ENCODE results near the gene EFHD1.

EFHD1 gene

DNA sequence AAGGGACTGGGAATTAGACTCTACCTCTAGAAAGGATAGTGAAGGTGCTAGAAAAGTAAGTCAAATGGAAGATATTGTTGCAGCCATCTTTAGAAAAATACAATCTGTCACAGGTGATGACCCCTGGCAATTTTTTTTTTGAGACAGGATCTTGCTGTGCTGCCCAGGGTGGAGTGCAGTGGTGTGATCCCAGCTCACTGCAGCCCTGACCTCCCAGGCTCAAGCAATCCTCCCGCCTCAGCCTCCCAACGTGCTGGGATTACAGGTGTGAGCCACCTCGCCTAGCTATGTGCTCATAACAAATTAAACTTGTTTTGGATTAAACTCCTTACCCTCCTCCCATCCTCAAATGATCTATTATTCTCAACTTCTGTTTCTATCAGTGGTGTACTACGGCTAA is 59.9 kb downstream of the EFHD1 start:
- ChIA-PET CTCF (interaction anchor here (0.7 kb wide), 1 partner anchor 9 kb away, joined by 5 read pairs; no protein-coding TSS in a partner anchor), POLR2A (no interaction called here)
- no peak for TF ChIP-seq FOXA1 (IDR thresholded peaks at IDR 0.05)
- DNase-seq (ENCODE audit: extremely low spot score): no peak

GRCh38 chr2:232696609-232697058 is 63.2 kb downstream of the EFHD1 start:
- ChIA-PET CTCF (no interaction called here), POLR2A (interaction anchor here (0.8 to 1.9 kb wide), 5 partner anchors 9 to 64 kb away, joined by 3 to 10 read pairs (median 4); partner anchors contain the start of gene EFHD1)
- no peak for DNase-seq (ENCODE audit: extremely low spot score)
- TF ChIP-seq FOXA1 (IDR thresholded peaks at IDR 0.05) (no peak), FOXM1 (IDR thresholded peaks at IDR 0.05; ENCODE audit: borderline replicate concordance) (no peak), BHLHE40 (IDR thresholded peaks at IDR 0.05; ENCODE audit: borderline replicate concordance) (no peak)

DNA sequence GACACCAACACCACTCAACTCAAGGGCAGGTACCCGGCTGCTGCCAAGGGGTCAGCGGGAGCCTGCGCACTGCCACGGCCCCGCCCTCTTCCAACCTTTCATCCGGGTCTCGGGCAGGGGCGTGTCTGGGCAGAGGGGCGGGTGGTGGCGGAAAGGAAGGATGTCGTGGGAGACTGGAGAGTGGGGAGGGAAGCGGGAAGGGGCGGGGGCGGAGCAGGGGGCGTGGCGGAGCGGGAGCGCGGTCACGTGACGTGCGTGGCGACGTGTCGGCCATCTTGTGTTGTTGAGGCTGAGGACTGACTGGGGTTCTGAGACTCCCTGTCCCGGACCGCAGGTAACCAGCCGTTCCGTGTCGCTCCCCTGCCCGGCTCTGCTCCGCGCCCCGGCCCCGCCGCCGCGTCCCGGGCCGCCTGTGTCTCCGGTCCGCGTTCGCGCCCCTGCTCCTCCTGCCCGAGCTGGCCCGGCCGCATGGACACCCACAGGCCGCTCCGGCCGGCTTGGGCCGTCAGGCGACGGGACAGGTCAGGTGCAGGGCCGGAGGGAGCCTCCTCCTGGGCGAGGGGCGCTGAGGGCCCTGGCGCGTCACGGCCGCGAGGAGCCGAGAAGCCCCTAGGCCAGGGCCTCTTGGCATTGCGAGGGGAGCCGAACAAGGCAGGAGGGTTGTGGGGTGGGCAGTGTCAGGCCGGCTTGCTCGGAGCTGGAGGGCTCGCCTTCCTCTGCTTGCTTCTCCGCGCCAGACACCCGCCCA is 63.8 kb downstream of the EFHD1 start, which contains the start of gene GIGYF2:
Gene GIGYF2 (plus strand): TSS at position 273 of the 748 bp plus-strand sequence. CDS start 37,867 bp downstream, outside the sequence.
- ChIA-PET POLR2A (interaction anchor here (0.5 to 1.9 kb wide), 6 partner anchors 10 to 64 kb away, joined by 3 to 10 read pairs (median 4); partner anchors contain the start of gene EFHD1), CTCF (no interaction called here)
- DNase-seq (ENCODE audit: extremely low spot score): peak; percentile 97
- TF ChIP-seq CTBP1 (IDR thresholded peaks at IDR 0.05; ENCODE audit: borderline replicate concordance): no peak
- TF ChIP-seq L3MBTL2 (conservative IDR thresholded peaks at IDR 0.05): no peak
- no peak for TF ChIP-seq SP1 (IDR thresholded peaks at IDR 0.05)
- TF ChIP-seq NFRKB (IDR thresholded peaks at IDR 0.05): no peak
- no peak for TF ChIP-seq LEF1 (IDR thresholded peaks at IDR 0.05; ENCODE audit: borderline replicate concordance)
- TF ChIP-seq HDGF (IDR thresholded peaks at IDR 0.05; ENCODE audit: borderline replicate concordance): no peak

GRCh38 chr2:232697807-232698110 is 64.4 kb downstream of the EFHD1 start:
- TF ChIP-seq LEF1 (IDR thresholded peaks at IDR 0.05; ENCODE audit: borderline replicate concordance) (no peak), FOXM1 (IDR thresholded peaks at IDR 0.05; ENCODE audit: borderline replicate concordance) (no peak), FOXK2 (IDR thresholded peaks at IDR 0.05) (no peak), SP1 (IDR thresholded peaks at IDR 0.05) (no peak), ELF4 (IDR thresholded peaks at IDR 0.05) (no peak), BHLHE40 (IDR thresholded peaks at IDR 0.05; ENCODE audit: borderline replicate concordance) (no peak), NFRKB (IDR thresholded peaks at IDR 0.05) (no peak), TARDBP (IDR thresholded peaks at IDR 0.05) (no peak), L3MBTL2 (conservative IDR thresholded peaks at IDR 0.05) (no peak), ARNT (IDR thresholded peaks at IDR 0.05) (no peak), HDGF (IDR thresholded peaks at IDR 0.05; ENCODE audit: borderline replicate concordance) (no peak)
- POLR2A ChIA-PET: interaction anchor here (0.5 to 1.9 kb wide), 3 partner anchors 10 to 65 kb away, joined by 3 to 10 read pairs (median 4); partner anchors contain the start of gene EFHD1
- no peak for DNase-seq (ENCODE audit: extremely low spot score)
- CTCF ChIA-PET: no interaction called here

DNA sequence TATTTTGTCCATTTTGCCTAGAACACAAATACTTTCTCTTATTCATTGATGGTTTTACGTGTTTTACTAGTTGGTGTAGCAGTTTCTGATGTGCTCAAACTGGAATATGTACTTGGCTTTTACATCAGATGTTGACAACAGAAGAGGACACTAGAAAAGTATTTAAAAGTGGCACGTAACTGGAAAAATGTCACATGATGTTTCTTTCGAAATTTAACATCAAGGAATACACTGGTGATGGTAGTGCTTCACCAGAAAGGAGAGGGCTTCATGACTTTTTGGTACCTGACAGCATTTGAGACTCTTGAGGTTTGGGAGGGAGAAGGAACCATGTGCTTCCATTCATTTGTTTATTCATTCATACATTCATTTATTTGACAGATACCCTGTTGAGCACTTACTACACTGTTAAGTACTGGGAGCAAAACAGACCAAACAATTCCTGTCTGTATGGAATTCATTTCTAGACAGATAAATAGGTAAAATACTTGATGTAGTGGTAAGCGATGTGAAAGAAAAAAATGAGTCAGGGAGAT is 65.2 kb downstream of the EFHD1 start:
- CTCF ChIA-PET: interaction anchor here (0.7 kb wide), 1 partner anchor 178 kb away, joined by 3 read pairs; no protein-coding TSS in a partner anchor
- TF ChIP-seq, protein P1, sequence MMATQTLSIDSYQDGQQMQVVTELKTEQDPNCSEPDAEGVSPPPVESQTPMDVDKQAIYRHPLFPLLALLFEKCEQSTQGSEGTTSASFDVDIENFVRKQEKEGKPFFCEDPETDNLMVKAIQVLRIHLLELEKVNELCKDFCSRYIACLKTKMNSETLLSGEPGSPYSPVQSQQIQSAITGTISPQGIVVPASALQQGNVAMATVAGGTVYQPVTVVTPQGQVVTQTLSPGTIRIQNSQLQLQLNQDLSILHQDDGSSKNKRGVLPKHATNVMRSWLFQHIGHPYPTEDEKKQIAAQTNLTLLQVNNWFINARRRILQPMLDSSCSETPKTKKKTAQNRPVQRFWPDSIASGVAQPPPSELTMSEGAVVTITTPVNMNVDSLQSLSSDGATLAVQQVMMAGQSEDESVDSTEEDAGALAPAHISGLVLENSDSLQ (IDR thresholded peaks at IDR 0.05): no peak
- no peak for TF ChIP-seq HDGF (IDR thresholded peaks at IDR 0.05; ENCODE audit: borderline replicate concordance)
- TF ChIP-seq ZNF384 (IDR thresholded peaks at IDR 0.05): no peak
- no peak for TF ChIP-seq NFRKB (IDR thresholded peaks at IDR 0.05)
- TF ChIP-seq FOXM1 (IDR thresholded peaks at IDR 0.05; ENCODE audit: borderline replicate concordance): no peak
- TF ChIP-seq L3MBTL2 (conservative IDR thresholded peaks at IDR 0.05): peak; percentile 44; the same call in 1 of the 2 replicates
- no peak for DNase-seq (ENCODE audit: extremely low spot score)
- POLR2A ChIA-PET: interaction anchor here (1.9 kb wide), 1 partner anchor 66 kb away, joined by 4 read pairs; the partner anchor contains the start of gene EFHD1

DNA sequence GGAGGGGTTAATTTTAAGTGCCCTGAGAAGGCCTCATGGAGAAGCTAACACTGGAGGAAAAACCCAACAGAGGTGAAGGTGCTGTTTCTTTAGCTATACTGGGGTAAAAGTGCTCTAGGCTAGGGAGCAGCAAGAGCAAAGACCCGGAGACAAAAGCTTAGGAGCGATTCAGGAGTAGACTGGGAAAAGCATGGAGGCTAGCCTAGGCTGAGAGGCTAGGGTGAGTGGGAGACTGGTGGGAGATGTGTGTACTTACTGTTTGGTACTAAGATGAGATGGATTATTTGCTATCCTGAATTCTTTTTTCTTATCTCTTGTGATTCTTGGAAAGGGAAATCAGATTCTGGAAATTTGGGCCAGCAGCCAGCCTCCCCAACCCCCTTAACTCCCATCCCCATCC is 65.7 kb downstream of the EFHD1 start:
- TF ChIP-seq LEF1 (IDR thresholded peaks at IDR 0.05; ENCODE audit: borderline replicate concordance): no peak
- no peak for TF ChIP-seq CTBP1 (IDR thresholded peaks at IDR 0.05; ENCODE audit: borderline replicate concordance)
- no peak for TF ChIP-seq TARDBP (IDR thresholded peaks at IDR 0.05)
- TF ChIP-seq FOXK2 (IDR thresholded peaks at IDR 0.05): no peak
- no peak for TF ChIP-seq FOXM1 (IDR thresholded peaks at IDR 0.05; ENCODE audit: borderline replicate concordance)
- TF ChIP-seq FOXA1 (IDR thresholded peaks at IDR 0.05): no peak
- TF ChIP-seq HDGF (IDR thresholded peaks at IDR 0.05; ENCODE audit: borderline replicate concordance): no peak
- no peak for TF ChIP-seq SP1 (IDR thresholded peaks at IDR 0.05)
- TF ChIP-seq BHLHE40 (IDR thresholded peaks at IDR 0.05; ENCODE audit: borderline replicate concordance): no peak
- TF ChIP-seq ZNF384 (IDR thresholded peaks at IDR 0.05): no peak
- TF ChIP-seq NFRKB (IDR thresholded peaks at IDR 0.05): no peak
- TF ChIP-seq ELF4 (IDR thresholded peaks at IDR 0.05): no peak
- TF ChIP-seq SUZ12 (IDR thresholded peaks at IDR 0.05): no peak
- TF ChIP-seq L3MBTL2 (conservative IDR thresholded peaks at IDR 0.05): no peak
- no peak for TF ChIP-seq ARNT (IDR thresholded peaks at IDR 0.05)
- TF ChIP-seq, protein P1 (IDR thresholded peaks at IDR 0.05): no peak
- POLR2A ChIA-PET: no interaction called here
- DNase-seq (ENCODE audit: extremely low spot score): peak; percentile 20
- CTCF ChIA-PET: no interaction called here

GRCh38 chr2:232700154-232700553 is 66.8 kb downstream of the EFHD1 start:
- ChIA-PET POLR2A (no interaction called here), CTCF (no interaction called here)
- no peak for DNase-seq (ENCODE audit: extremely low spot score)
- no peak for TF ChIP-seq FOXA1 (IDR thresholded peaks at IDR 0.05)
- TF ChIP-seq ZNF384 (IDR thresholded peaks at IDR 0.05): no peak
- no peak for TF ChIP-seq ELF4 (IDR thresholded peaks at IDR 0.05)
- no peak for TF ChIP-seq FOXM1 (IDR thresholded peaks at IDR 0.05; ENCODE audit: borderline replicate concordance)
- no peak for TF ChIP-seq CTBP1 (IDR thresholded peaks at IDR 0.05; ENCODE audit: borderline replicate concordance)
- no peak for TF ChIP-seq ARNT (IDR thresholded peaks at IDR 0.05)
- no peak for TF ChIP-seq L3MBTL2 (conservative IDR thresholded peaks at IDR 0.05)
- TF ChIP-seq BHLHE40 (IDR thresholded peaks at IDR 0.05; ENCODE audit: borderline replicate concordance): no peak
- TF ChIP-seq LEF1 (IDR thresholded peaks at IDR 0.05; ENCODE audit: borderline replicate concordance): no peak
- no peak for TF ChIP-seq NFRKB (IDR thresholded peaks at IDR 0.05)
- TF ChIP-seq HDGF (IDR thresholded peaks at IDR 0.05; ENCODE audit: borderline replicate concordance): no peak
- TF ChIP-seq, protein P1 (IDR thresholded peaks at IDR 0.05): no peak
- TF ChIP-seq TARDBP (IDR thresholded peaks at IDR 0.05): no peak
- no peak for TF ChIP-seq SUZ12 (IDR thresholded peaks at IDR 0.05)
- no peak for TF ChIP-seq FOXK2 (IDR thresholded peaks at IDR 0.05)
- TF ChIP-seq SP1 (IDR thresholded peaks at IDR 0.05): no peak
